ENCODE results near the gene PRF1. TPM values are rescaled to one million over a fixed set of nuclear protein-coding genes. Genes with fewer than 3 reads are reported as not detected.
A peak's percentile ranks its signal among the peaks of the same experiment; 100 is the strongest.

PRF1 gene
- total RNA-seq, 1 experiment from 2014 or later = 6.4 TPM

DNA sequence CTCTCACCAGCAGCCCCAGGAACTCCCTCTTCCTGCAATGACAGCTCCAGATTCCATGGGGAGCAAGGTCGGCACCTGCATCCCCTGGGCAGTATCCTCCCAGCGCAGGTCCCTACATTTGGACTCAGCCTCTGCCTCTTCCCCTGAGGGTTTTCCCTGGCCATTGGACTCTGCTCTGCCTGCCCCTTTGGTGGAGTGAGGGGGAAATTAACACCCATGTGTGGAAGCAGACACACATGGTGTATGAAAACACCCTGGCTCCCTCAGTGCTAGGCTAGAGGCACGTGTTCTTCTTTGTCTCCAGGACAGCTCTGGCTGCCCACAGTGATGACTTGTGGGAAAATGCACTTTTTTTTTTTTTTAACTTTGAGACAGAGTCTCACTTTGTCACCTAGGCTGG is 8.4 kb downstream of the PRF1 start:
- Histone ChIP-seq H3K4me3 (replicated peaks in 1 of 2; ENCODE audit: low read depth in 1 of 2, low read length in 2 of 2) (no peak overlapping the region), H3K27me3 (ENCODE audit: insufficient read depth, low read length) (no peaks in the 10 kb centered on the region), H3K36me3 (ENCODE audit: control insufficient read depth in 1 of 2, insufficient read depth in 2 of 2, low read length in 2 of 2) (no peaks in the 10 kb centered on the region), H3K79me2 (ENCODE audit: insufficient read depth, low read length) (no peaks in the 10 kb centered on the region), H3K9me2 (ENCODE audit: insufficient read depth) (no peaks in the 10 kb centered on the region), H3K4me2 (ENCODE audit: low read length) (peak overlapping the region; percentile 75), H3K27ac (ENCODE audit: low read depth, low read length) (peak overlapping the region; percentile 37), H3K9me3 (ENCODE audit: control insufficient read depth in 1 of 2, insufficient read depth in 1 of 2, low read depth in 1 of 2, low read length in 2 of 2) (no peaks in the 10 kb centered on the region), H2AFZ (ENCODE audit: low read depth, low read length, poor library complexity, severe bottlenecking) (no peak overlapping the region), H3K9ac (ENCODE audit: low read length) (peak overlapping the region; percentile 44; the same call in 1 of the 2 replicates), H4K20me1 (ENCODE audit: insufficient read depth) (no peaks in the 10 kb centered on the region), H3K4me1 (ENCODE audit: control insufficient read depth in 1 of 2, insufficient read depth in 2 of 2, low read length in 2 of 2) (peaks cover 35 to 71% of the 10 kb centered on the region in 2 experiments)
- intact Hi-C loops (cut with micrococcal nuclease) = no loop called here
- peak; percentile 6 for ATAC-seq
- no TSS peak for BruUV-seq (replicated peaks)
- ChIA-PET CTCF (no interaction called here), POLR2A (no interaction called here), RAD21 (ENCODE audit: low non-redundant PET in 1 of 2, low total read pairs in 2 of 2, uncharacterized antibody in 2 of 2, unreplicated experiment in 2 of 2) (no interaction called here)
- no peak for DNase-seq (ENCODE audit: low read depth, low spot score)
- TF ChIP-seq ZBTB33 (IDR thresholded peaks at IDR 0.05; ENCODE audit: extremely low read depth, insufficient replicate concordance, low read length) = no peak
- no peak for TF ChIP-seq SIN3A (IDR thresholded peaks at IDR 0.05; ENCODE audit: low read depth)
- TF ChIP-seq EGR1 (IDR thresholded peaks at IDR 0.05; ENCODE audit: low read depth) = no peak
- no peak for TF ChIP-seq POLR2A (IDR thresholded peaks at IDR 0.05; ENCODE audit: borderline replicate concordance, extremely low read depth, insufficient read depth, insufficient read length)
- no peak for TF ChIP-seq JUND (IDR thresholded peaks at IDR 0.05)
- TF ChIP-seq, protein P1, sequence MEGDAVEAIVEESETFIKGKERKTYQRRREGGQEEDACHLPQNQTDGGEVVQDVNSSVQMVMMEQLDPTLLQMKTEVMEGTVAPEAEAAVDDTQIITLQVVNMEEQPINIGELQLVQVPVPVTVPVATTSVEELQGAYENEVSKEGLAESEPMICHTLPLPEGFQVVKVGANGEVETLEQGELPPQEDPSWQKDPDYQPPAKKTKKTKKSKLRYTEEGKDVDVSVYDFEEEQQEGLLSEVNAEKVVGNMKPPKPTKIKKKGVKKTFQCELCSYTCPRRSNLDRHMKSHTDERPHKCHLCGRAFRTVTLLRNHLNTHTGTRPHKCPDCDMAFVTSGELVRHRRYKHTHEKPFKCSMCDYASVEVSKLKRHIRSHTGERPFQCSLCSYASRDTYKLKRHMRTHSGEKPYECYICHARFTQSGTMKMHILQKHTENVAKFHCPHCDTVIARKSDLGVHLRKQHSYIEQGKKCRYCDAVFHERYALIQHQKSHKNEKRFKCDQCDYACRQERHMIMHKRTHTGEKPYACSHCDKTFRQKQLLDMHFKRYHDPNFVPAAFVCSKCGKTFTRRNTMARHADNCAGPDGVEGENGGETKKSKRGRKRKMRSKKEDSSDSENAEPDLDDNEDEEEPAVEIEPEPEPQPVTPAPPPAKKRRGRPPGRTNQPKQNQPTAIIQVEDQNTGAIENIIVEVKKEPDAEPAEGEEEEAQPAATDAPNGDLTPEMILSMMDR (IDR thresholded peaks at IDR 0.05 in 2 of 3, conservative IDR thresholded peaks at IDR 0.05 in 1 of 3; ENCODE audit: borderline replicate concordance in 1 of 3, insufficient read depth in 1 of 3, low read depth in 2 of 3, low read length in 2 of 3) = no peak
- TF ChIP-seq RAD21 (IDR thresholded peaks at IDR 0.05; ENCODE audit: low read depth) = no peak
- TF ChIP-seq EZH2 (IDR thresholded peaks at IDR 0.05) = no peak
- no peak for TF ChIP-seq TCF7L2 (IDR thresholded peaks at IDR 0.05; ENCODE audit: borderline replicate concordance, extremely low read depth, insufficient read depth, insufficient read length)
- TF ChIP-seq, protein P2, sequence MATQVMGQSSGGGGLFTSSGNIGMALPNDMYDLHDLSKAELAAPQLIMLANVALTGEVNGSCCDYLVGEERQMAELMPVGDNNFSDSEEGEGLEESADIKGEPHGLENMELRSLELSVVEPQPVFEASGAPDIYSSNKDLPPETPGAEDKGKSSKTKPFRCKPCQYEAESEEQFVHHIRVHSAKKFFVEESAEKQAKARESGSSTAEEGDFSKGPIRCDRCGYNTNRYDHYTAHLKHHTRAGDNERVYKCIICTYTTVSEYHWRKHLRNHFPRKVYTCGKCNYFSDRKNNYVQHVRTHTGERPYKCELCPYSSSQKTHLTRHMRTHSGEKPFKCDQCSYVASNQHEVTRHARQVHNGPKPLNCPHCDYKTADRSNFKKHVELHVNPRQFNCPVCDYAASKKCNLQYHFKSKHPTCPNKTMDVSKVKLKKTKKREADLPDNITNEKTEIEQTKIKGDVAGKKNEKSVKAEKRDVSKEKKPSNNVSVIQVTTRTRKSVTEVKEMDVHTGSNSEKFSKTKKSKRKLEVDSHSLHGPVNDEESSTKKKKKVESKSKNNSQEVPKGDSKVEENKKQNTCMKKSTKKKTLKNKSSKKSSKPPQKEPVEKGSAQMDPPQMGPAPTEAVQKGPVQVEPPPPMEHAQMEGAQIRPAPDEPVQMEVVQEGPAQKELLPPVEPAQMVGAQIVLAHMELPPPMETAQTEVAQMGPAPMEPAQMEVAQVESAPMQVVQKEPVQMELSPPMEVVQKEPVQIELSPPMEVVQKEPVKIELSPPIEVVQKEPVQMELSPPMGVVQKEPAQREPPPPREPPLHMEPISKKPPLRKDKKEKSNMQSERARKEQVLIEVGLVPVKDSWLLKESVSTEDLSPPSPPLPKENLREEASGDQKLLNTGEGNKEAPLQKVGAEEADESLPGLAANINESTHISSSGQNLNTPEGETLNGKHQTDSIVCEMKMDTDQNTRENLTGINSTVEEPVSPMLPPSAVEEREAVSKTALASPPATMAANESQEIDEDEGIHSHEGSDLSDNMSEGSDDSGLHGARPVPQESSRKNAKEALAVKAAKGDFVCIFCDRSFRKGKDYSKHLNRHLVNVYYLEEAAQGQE (IDR thresholded peaks at IDR 0.05; ENCODE audit: low read depth) = no peak
- no peak for TF ChIP-seq ZNF274 (IDR thresholded peaks at IDR 0.05; ENCODE audit: low read depth, low read length)
- no peak for TF ChIP-seq CEBPB (IDR thresholded peaks at IDR 0.05; ENCODE audit: low read depth)
